HK-2 (cell line): Measurements from ENCODE around the gene CCDC27.
"Not testable (repeated sequence)": the region's sequence is repeated elsewhere in the genome, so short reads cannot be mapped to it uniquely, and the experiment has no call there.

Experiments
- DNase-seq: peaks from one replicate; pipeline ENCODE4 v3.0.0-alpha.2; 2018; ENCODE audit not compliant: unreplicated experiment

CCDC27 gene

GRCh38 chr1:3795453-3796214 is 43.4 kb downstream of the CCDC27 start:
- DNase-seq, result peak; percentile 19

GRCh38 chr1:3796215-3797061 is 44.2 kb downstream of the CCDC27 start, which contains the start of gene LRRC47:
Gene LRRC47, minus strand, starts transcription at chr1:3796498. Its CDS starts 22 bp downstream, at chr1:3796476.
- DNase-seq, result peak; percentile 94

- DNase-seq, result no peak
Measured at GRCh38 chr1:3799976-3800685, 47.9 kb downstream of the CCDC27 start.

GRCh38 chr1:3800795-3801194 is 48.5 kb downstream of the CCDC27 start:
- DNase-seq, result not testable (repeated sequence)

GRCh38 chr1:3803905-3804626 is 51.8 kb downstream of the CCDC27 start:
- DNase-seq, result no peak

GRCh38 chr1:3804627-3804944 is 52.3 kb downstream of the CCDC27 start:
- not testable (repeated sequence) for DNase-seq

GRCh38 chr1:3805038-3805437 is 52.8 kb downstream of the CCDC27 start:
- no peak for DNase-seq

GRCh38 chr1:3807769-3808168 is 55.5 kb downstream of the CCDC27 start:
- no peak for DNase-seq

GRCh38 chr1:3809680-3810079 is 57.4 kb downstream of the CCDC27 start:
- DNase-seq, result no peak

GRCh38 chr1:3810149-3810761 is 58.0 kb downstream of the CCDC27 start:
- not testable (repeated sequence) for DNase-seq

GRCh38 chr1:3811595-3811911 is 59.3 kb downstream of the CCDC27 start:
- no peak for DNase-seq

GRCh38 chr1:3814065-3814464 is 61.8 kb downstream of the CCDC27 start:
- no peak for DNase-seq

- DNase-seq, result no peak
Measured at GRCh38 chr1:3814771-3815561, 62.7 kb downstream of the CCDC27 start.

GRCh38 chr1:3816331-3817137 is 64.3 kb downstream of the CCDC27 start:
- DNase-seq, result no peak

GRCh38 chr1:3817138-3817740 is 65.0 kb downstream of the CCDC27 start:
- no peak for DNase-seq

GRCh38 chr1:3817821-3818597 is 65.8 kb downstream of the CCDC27 start:
- no peak for DNase-seq

- DNase-seq, result no peak
Measured at GRCh38 chr1:3819771-3820200, 67.5 kb downstream of the CCDC27 start.

GRCh38 chr1:3820316-3820715 is 68.1 kb downstream of the CCDC27 start:
- DNase-seq, result no peak
